ENCODE measurements around the gene MFF.

DNA sequence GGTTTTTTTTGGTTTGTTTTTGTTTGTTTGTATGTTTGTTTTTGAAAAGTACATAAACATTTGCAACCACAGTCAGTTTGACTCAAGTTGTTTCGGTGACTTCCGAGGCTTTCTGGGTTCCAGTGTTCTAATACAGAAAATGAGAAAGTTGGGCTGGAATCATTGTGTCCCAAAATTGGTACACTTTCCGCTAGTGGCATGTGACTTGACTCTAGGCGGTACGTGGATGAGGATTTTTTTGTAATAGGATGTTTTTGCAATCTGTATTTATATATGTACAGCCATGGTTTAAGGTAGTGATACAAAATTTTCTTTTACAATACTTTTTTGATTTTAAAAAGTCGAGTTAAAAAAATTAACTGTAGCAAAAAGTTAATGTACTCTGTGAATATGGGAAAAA, 1.7 kb downstream of the MFF start:
- TF ChIP-seq EZH2phosphoT487 (conservative IDR thresholded peaks at IDR 0.05; ENCODE audit: low read length): no peak
- TF ChIP-seq, protein P1, sequence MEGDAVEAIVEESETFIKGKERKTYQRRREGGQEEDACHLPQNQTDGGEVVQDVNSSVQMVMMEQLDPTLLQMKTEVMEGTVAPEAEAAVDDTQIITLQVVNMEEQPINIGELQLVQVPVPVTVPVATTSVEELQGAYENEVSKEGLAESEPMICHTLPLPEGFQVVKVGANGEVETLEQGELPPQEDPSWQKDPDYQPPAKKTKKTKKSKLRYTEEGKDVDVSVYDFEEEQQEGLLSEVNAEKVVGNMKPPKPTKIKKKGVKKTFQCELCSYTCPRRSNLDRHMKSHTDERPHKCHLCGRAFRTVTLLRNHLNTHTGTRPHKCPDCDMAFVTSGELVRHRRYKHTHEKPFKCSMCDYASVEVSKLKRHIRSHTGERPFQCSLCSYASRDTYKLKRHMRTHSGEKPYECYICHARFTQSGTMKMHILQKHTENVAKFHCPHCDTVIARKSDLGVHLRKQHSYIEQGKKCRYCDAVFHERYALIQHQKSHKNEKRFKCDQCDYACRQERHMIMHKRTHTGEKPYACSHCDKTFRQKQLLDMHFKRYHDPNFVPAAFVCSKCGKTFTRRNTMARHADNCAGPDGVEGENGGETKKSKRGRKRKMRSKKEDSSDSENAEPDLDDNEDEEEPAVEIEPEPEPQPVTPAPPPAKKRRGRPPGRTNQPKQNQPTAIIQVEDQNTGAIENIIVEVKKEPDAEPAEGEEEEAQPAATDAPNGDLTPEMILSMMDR (IDR thresholded peaks at IDR 0.05; ENCODE audit: insufficient read depth, low read length, poor library complexity, severe bottlenecking): no peak
